ENCODE measurements around the gene OSBPL3.
A peak's percentile ranks its signal among the peaks of the same experiment; 100 is the strongest.

OSBPL3 gene

DNA sequence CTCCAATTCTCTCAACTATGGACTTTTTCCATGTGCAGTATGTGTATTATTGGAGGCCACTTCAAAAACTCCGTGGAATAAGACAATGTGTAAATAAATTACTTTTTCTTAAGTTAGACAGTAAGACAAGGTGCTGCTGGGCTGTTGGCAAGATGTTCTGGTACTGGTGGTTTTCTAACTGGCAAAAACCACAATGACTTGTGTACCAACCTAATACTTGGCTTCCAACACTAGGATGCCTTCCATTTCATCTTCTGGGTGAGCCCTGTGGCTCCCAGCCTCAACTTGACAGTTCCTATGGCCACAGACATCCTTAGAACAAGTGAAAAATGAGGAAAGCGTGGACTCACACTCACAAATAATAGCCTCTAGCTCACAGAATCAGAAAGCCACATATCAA is 77.0 kb downstream of the OSBPL3 start:
- H3K27me3 ChIP-seq (replicated peaks), result no peaks in the 10 kb centered on the region
- in situ Hi-C loops (cut with HindIII; ENCODE audit: low pct_ligation_motif_present, low sequenced_read_pairs), result no loop called here
- TF ChIP-seq, protein P1, sequence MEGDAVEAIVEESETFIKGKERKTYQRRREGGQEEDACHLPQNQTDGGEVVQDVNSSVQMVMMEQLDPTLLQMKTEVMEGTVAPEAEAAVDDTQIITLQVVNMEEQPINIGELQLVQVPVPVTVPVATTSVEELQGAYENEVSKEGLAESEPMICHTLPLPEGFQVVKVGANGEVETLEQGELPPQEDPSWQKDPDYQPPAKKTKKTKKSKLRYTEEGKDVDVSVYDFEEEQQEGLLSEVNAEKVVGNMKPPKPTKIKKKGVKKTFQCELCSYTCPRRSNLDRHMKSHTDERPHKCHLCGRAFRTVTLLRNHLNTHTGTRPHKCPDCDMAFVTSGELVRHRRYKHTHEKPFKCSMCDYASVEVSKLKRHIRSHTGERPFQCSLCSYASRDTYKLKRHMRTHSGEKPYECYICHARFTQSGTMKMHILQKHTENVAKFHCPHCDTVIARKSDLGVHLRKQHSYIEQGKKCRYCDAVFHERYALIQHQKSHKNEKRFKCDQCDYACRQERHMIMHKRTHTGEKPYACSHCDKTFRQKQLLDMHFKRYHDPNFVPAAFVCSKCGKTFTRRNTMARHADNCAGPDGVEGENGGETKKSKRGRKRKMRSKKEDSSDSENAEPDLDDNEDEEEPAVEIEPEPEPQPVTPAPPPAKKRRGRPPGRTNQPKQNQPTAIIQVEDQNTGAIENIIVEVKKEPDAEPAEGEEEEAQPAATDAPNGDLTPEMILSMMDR (IDR thresholded peaks at IDR 0.05; ENCODE audit: low read depth, low read length, missing control alignments), result no peak
- no peak overlapping the region for H3K4me3 ChIP-seq (ENCODE audit: low read depth, low read length)
- no peak overlapping the region for H3K27ac ChIP-seq
- no peaks in the 10 kb centered on the region for H3K36me3 ChIP-seq (replicated peaks)
- no peak for DNase-seq

DNA sequence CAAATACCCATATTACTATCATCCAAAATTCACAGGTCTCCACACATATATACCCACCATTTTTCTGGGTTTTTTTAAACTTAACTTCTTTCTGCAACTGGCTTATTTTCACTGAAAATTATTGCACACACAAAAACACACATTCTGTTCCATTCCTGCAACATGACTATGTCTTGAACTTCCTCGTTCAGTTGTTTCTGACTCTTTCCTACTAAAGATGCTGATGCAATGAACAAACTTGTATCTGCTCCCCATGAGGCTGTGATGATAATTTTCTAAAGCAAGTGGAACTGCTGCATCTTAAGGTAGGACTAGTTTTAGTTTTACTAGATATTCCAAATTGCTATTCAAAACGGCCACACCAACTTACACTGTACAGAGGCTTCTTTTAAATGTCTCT is 77.7 kb downstream of the OSBPL3 start:
- in situ Hi-C loops (cut with HindIII; ENCODE audit: low pct_ligation_motif_present, low sequenced_read_pairs), result no loop called here

DNA sequence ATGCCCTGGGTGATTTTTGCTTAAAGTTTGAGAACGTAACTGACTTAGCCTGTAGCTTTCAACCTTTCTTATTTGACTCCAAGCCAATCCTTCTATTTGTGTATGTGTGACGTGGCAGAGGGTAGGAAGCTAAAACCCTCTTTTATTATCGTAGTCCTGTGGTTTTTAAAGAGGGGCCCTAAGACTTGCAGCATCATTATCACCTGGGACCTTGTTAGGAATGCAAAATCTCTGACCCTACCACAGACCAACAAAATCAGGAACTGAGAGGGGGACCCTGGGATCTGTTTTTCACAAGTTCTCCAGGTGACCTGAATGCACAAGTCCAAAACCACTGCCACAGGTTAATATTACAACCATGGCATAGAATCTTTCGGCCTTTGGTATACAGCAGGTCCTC is 80.1 kb downstream of the OSBPL3 start:
- no peak overlapping the region for H3K4me3 ChIP-seq (ENCODE audit: low read depth, low read length)
- DNase-seq, result no peak
- TF ChIP-seq, protein P1 (IDR thresholded peaks at IDR 0.05; ENCODE audit: low read depth, low read length, missing control alignments), result no peak
- H3K36me3 ChIP-seq (replicated peaks), result no peaks in the 10 kb centered on the region
- H3K27me3 ChIP-seq (replicated peaks), result no peaks in the 10 kb centered on the region
- in situ Hi-C loops (cut with HindIII; ENCODE audit: low pct_ligation_motif_present, low sequenced_read_pairs), result no loop called here
- H3K27ac ChIP-seq, result no peak overlapping the region

More for the DNA sequence above, 77.7 kb downstream of the OSBPL3 start:
- no peak overlapping the region for H3K4me3 ChIP-seq (ENCODE audit: low read depth, low read length)
- DNase-seq, result no peak
- TF ChIP-seq, protein P1 (IDR thresholded peaks at IDR 0.05; ENCODE audit: low read depth, low read length, missing control alignments), result no peak
- no peak overlapping the region for H3K27ac ChIP-seq
- H3K36me3 ChIP-seq (replicated peaks), result no peaks in the 10 kb centered on the region
- no peaks in the 10 kb centered on the region for H3K27me3 ChIP-seq (replicated peaks)

DNA sequence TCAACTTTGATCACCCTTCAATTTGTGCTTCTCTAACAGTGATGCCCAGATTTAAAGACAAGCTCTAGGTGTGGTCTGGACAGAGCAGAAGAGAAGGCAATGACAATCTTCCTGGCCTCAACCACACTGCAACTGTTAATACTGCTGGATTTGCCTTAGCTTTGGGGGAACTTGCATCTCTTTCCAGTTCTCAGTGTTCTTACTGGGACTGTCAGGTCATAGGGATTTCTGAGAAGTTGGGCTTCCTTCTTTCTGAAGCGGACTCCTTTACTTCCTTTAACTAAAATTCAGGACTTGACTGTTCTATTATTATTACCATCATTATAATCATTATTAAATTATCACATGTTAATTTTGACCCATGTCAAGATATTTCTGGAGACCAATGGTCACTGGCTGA is 80.8 kb downstream of the OSBPL3 start:
- TF ChIP-seq, protein P1 (IDR thresholded peaks at IDR 0.05; ENCODE audit: low read depth, low read length, missing control alignments), result no peak
- in situ Hi-C loops (cut with HindIII; ENCODE audit: low pct_ligation_motif_present, low sequenced_read_pairs), result no loop called here

DNA sequence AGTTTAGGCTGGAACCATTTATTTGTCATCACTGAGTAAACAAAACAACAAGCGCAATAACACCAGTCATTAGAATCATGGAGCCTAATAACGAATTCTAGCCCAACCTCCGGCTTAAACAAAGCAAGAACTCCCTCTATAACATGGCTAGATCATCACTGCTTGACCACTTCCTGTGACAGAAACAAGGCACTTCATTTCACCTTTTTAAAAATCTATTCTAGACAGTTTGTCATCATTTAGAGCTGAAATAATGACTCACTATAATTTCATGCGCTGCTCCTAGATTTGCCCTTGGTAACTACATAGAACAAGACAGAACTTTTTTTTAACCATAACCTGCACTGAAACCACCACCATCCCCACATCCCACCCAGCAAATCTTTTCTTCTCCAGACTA is 81.3 kb downstream of the OSBPL3 start:
- no peaks in the 10 kb centered on the region for H3K36me3 ChIP-seq (replicated peaks)
- peak; percentile 60 for DNase-seq
- no peaks in the 10 kb centered on the region for H3K27me3 ChIP-seq (replicated peaks)
- in situ Hi-C loops (cut with HindIII; ENCODE audit: low pct_ligation_motif_present, low sequenced_read_pairs), result no loop called here
- TF ChIP-seq, protein P1 (IDR thresholded peaks at IDR 0.05; ENCODE audit: low read depth, low read length, missing control alignments), result no peak
- H3K27ac ChIP-seq, result peak overlapping the region; percentile 22
- no peak overlapping the region for H3K4me3 ChIP-seq (ENCODE audit: low read depth, low read length)

More for the DNA sequence above, 80.8 kb downstream of the OSBPL3 start:
- H3K27me3 ChIP-seq (replicated peaks), result no peaks in the 10 kb centered on the region
- H3K4me3 ChIP-seq (ENCODE audit: low read depth, low read length), result no peak overlapping the region
- DNase-seq, result no peak
- no peaks in the 10 kb centered on the region for H3K36me3 ChIP-seq (replicated peaks)
- peak overlapping the region; percentile 22 for H3K27ac ChIP-seq

DNA sequence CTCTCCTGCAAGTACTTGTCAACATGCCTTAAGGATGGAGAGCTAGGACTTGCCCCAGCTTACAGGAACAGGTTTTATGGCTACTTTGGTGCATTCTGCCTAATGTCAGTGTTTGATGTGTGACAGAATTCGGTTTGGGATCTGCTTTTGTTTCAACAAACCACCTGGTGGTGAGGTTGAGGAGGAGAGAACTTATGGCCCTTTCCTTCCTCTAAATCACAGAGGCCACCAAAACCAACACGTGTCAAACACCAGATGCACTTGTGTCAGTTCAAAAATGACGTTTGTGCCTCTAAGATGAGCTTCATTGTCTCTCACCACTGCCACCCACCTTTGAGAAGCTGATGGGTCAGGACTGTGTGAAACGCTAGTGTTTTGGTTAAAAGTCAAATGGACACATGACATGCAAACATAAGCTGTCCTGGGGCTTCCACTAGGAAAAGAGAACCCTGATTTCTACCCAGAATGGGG is 83.9 kb downstream of the OSBPL3 start:
- TF ChIP-seq, protein P1 (IDR thresholded peaks at IDR 0.05; ENCODE audit: low read depth, low read length, missing control alignments), result peak; percentile 8
- Histone ChIP-seq H3K27me3 (replicated peaks) (no peaks in the 10 kb centered on the region), H3K36me3 (replicated peaks) (no peaks in the 10 kb centered on the region), H3K27ac (no peak overlapping the region), H3K4me3 (ENCODE audit: low read depth, low read length) (no peak overlapping the region)
- in situ Hi-C loops (cut with HindIII; ENCODE audit: low pct_ligation_motif_present, low sequenced_read_pairs), result no loop called here
- DNase-seq, result no peak

Measured in brain microvascular endothelial cell (primary cell).